GM18951 (cell line): ENCODE measurements around the gene GHDC.
"Not testable (repeated sequence)": the region's sequence is repeated elsewhere in the genome, so short reads cannot be mapped to it uniquely, and the experiment has no call there.

Source experiments
- POLR2A ChIP-seq: IDR thresholded peaks from 4 replicates; pipeline ENCODE4 v1.6.1; 2011; ENCODE audit warnings: mild to moderate bottlenecking; ENCODE audit not compliant: insufficient read length, insufficient read depth; ENCODE audit errors: extremely low read depth
- in situ Hi-C: fragments of 300-500 bp; cut with MboI; formaldehyde crosslinking; loops from one replicate; pipeline ENCODE4 v1.12.0; 2022; ENCODE audit warnings: low sequenced_read_pairs, mixed read lengths, inconsistent platforms; ENCODE audit not compliant: unreplicated experiment

The GHDC gene

DNA sequence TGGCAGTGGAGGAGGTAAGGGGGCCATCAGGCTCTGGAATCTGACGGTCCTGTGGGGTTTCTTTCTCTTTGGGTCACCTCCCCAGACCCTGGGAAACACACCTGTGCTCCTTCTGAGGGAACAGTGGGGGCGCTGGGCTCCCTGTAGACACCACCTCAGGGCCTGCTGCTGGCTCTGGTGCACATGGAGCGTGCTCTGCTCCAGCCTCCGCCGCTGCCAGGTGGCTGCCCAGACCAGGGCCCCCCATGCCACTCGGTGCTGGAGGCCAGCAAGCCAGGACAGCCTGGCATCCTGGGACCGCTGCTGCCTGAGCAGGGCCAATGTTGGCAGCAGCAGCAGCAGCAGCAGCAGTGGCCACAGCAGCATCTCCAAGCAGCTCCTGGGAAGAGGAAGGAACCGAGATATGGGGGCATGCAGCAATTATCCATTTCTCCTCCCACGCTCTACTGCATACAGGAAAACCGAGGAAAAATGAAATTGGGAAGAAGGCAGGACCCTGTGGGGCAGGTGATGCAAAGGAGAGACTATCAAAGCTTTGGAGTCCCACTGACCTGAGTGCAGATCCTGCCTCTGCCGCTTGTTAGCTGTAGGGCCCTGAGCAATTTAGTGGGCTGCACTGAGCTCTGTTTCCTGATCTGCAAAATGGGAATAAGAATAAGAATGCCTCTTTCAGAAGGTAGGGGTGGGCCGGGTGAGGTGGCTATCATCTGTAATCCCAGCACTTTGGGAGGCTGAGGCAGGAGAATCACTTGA lies 902 bp downstream of the GHDC start:
- in situ Hi-C loops: no loop called here
- TF ChIP-seq POLR2A: no peak

DNA sequence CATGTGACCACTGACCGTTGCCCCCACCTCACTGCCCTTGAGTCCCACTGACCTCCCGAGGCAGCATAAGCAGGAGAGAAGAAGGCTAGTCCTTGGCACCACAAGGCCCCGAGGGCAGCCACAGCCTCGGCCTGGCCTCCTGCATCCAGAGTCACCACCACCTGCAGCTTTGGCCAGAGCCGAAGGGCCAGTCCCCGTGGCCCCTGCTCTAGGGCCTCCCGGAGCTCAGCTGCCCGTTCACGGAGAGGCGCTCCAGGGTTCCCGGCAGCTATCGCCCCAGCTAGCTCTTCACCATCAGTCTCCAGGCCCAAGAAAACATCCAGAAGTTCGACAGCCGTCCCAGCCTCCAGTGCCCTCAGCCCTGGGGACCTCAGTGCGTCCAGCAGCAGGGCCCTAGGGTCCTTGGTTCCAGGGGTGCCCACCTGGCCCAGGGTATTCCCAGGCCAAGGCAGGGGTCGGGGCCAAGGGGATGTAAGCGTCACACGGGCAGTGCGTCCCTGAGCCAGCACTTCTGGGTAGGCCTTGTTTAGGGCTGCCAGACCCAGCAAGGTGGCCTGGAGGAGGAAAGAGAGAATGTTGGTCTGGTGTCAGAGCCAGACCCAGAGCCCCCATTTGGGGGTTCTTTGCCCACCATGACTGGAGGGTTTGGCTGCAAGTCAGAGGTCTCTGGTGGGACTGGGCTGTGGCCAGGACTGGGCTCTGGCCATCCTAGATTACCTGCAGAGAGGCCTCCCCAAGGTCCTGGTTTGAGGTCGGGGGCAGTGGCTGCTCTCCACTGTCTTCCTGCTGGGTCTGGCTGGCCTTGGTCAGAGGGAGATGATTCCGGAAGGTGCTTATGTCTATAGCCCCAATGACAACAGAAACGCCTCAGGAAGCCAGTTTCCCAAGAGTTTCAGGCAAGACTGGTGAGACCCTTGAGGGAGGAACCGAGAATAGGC lies 1.8 kb downstream of the GHDC start:
- in situ Hi-C loops: no loop called here
- no peak for TF ChIP-seq POLR2A

DNA sequence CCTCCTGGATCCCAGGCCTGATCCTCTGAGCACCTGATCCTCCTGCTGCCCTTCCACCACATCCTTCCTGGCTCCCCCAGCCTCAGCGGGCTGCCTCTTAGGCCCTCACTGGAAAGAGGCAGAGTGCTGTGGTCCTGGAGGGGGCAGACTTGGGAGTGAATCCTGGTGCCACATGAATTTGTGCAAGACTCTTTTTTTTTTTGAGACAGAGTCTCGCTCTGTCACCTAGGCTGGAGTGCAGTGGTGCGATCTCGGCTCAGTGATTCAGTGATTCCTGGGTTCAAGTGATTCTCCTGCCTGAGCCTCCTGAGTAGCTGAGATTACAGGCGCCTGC lies 3.1 kb downstream of the GHDC start:
- TF ChIP-seq POLR2A: no peak
- in situ Hi-C loops: no loop called here

DNA sequence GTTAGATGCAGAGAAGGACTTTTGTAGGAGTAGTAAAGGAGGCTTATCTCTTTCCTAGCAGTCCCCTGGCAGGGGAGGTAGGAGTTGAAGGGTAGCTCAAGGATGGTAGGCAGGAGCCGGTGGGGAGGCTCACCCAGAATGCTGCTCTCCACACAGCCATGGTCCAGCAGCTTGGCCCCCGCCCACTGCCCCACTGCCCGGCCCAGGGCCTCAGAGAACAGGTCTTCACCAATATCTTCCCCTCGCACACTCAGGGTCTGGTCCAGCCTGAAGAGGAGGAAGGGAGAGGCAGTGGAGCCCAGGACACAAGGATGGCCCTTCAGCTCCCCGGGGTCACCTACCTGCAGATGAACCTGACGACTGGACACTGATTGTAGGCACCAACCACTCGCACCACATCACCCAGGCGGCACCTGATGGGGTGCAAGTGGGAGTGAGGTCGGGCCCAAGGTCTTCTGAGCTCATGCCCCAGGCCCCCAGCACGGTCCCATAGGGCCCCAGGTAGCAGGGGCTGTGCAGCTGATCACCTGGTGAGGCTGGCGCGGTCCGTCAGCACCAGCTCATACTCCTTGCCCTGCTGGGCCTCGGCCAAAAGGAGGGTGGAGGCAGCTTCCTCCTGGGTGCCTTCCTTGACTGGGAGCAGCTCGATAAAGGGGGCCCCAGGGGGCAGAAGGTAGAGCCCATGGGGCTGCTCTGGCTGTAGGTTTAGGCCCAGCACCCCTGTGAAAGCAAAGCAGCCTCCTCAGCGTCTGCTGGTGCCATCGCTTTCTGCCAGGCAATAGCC lies 3.6 kb downstream of the GHDC start:
- TF ChIP-seq POLR2A: no peak
- in situ Hi-C loops: no loop called here

DNA sequence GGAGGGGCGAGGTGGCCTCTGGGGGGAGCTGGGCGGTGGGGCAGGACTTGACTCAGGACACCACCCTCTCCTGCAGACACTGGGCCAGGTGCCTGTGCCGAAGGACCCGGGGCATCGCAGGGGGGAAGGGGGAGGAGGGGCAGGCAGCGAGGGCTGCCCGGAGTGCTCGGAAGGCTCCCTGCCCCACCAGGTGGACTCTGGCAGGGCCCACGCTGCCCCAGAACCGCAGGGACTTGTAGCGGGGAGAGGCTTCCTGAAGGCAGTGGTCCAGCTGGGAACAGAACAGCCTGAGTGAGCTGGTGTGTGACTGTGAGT lies 4.7 kb downstream of the GHDC start:
- TF ChIP-seq POLR2A: no peak
- in situ Hi-C loops: no loop called here

DNA sequence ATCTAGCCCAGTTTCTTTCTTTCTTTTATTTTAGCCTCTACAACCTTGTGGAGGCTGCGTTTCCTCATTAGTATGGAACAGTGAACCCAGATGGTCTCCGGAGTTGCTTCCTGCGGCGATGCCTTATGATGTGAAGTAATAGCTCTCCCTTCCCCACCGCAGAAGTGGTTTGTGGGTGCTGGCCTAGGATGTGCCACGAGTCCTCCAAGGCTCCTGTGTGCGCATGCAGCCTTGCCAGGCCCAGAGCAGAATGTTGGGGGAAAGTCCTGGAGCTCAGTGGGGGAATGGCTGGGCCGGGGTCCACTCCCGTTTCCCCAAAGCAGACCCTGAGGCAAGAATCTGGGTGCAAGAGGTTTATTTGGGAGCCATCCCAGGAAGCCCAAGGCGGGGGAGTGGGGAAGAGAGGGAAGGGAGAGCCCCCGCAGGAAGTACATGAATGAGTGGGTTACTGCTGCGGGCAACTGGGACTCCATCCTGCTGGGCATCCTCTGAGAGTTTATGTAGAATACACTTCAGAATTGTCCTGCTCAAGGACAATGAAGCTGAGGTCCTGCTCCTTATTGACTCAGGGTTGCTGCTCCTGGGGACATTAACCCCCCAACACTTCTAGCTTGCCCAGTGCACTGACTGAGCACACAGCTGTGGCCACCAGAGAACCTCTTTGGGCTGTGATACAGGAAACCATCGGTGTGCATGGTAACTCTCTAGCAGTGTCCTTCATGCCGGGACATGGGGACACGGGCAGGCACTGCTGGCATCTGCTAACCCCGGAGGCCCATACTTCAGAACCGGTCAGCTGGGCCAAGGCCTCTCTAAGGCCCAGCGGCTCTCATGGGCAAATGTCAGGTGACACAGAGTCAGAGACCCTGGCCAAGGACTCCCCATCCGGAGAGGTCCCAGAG lies 5.3 kb downstream of the GHDC start:
- in situ Hi-C loops: no loop called here
- no peak for TF ChIP-seq POLR2A

DNA sequence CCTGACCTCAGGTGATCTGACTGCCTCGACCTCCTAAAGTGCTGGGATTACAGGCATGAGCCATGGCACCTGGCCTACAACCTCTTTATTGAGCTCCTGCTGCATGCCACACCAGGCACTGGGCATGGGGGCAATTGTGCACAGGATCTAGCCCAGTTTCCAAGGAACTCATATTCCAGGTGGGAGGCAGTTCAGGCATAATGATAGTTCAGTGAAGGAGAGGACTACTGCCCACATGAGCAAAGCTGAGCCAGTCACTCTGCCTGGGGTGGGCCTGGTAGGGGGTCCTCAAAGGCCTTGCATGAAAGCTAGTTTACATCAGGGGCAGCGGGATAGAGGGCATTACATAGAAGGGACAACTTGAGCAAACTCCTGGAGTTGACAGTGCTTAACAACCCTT lies 6.5 kb downstream of the GHDC start:
- in situ Hi-C loops: no loop called here
- TF ChIP-seq POLR2A: no peak

DNA sequence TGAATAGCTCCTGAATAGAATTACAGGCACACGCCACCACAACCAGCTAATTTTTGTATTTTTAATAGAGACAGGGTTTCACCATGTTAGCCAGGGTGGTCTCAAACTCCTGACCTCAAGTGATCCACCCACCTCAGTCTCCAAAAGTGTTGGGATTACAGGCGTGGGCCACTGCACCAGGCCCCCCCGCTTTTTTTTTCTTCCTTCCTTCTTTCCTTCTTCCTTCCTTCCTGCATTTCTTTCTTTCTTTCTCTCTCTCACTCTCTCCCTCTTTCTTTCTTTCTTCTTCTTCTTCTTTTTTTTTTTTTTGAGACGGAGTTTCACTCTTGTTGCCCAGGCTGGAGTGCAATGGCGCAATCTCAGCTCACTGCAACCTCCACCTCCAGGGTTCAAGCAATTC lies 8.1 kb downstream of the GHDC start:
- in situ Hi-C loops: not testable (repeated sequence)

DNA sequence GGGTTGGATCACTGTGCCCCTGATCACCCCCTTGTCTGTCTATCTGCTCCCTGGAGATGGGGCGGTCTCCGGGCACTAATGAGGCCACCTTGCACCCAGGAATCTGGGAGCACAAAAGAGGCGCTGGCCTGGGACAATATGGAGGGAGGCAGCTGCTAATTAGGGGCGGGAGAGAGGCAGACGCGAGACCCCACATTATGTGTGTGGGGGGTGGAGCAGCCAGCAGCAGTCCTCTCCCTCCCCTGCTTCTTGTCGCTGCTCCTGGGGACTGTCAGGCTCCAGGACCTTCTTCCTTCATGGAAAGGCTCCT lies 8.7 kb downstream of the GHDC start:
- in situ Hi-C loops: no loop called here

DNA sequence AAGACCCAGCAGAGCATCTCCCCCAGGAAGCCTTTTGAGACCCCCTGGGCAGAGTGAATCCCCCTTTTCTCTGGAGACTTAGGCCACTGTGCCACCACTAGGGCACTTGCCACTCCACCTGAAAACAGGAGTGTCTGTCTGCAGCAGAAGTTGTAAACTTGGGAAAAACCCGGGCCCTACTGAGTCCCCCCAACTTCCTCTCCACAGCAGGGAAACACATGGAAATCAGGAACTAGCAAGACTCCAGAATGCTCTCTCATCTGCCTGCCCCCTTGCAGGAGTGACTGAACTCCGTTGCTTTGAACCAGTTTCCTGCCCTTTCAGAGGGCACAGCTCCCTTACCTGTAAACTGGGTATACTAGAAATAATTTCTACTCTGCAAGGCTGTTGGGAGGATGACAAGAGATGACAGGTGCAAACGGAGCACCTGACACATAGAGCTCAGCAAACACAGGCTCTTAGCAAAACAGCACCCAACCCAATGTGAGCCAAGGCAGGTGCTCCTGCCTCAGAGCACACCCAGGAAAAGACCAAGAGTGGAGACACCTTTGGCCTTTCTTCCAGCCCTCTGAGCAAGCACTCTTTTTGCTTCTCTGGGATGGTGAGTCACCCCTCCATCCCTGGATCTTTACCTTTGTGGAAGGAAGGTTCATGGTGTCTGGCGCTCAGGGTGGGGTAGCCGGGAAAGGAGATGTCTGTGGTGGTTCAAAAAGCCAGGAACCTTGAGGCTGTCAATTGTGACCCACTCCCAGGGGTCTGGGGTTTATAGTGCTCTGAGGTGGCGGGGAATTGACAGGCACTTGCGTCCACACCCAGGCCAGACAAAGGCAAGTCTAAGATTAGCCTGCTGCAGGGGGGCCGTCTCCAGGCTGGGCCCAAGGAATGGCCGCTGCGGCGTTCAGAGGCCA lies 9.3 kb downstream of the GHDC start, which contains the start of gene HCRT:
HCRT (minus strand) TSS at position 740 of the 908 bp plus-strand sequence; CDS start at position 653, 87 bp downstream.
- in situ Hi-C loops: no loop called here
- no peak for TF ChIP-seq POLR2A

More for the DNA sequence above, 8.7 kb downstream of the GHDC start:
- no peak for TF ChIP-seq POLR2A

DNA sequence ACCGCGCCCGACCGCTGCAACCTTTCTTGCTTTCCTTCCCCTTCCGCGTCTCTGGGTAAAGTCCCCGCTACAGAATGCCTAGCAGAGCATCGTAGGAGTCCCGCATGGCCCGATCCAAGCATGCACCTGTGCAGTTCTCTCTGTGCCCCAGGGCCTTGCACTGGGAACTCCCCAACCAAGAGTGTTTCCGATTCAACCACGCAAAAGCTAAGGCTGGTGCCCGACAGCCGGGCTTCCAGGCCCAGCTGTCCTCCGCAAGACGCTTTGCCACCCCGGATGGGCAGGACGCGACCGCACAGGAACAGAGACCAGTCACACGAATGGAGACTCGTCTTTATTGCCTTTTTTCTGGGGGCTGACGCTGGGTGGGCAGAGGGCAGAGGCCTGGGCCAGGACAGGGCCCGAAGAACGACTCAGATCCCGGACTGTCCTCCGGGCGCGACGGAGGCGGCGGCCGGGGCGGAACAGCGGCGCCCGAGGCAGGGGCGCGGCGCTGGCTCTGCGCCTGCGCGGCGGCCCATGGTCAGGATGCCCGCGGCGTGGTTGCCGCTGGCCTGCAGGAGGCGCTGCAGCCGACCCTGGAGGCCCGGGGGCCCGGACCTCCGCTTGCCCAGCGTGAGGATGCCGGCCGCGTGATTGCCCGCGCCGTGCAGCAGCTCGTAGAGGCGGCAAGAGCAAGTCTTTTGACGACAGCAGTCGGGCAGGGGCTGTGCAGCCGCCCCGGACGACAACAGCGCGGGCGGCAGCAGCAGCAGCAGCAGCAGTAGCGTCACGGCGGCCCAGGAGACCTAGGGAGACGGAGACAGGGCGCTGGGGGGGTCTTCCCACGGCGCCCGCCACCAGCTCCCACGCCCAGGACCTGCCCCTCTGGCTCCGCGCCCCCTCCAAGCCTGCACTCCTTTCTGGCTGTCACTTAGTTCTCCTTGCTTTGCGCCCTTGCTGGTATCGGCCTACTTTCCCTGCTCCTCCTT lies 10.3 kb downstream of the GHDC start:
- in situ Hi-C loops: no loop called here
- peak; percentile 80 for TF ChIP-seq POLR2A
